GM12878 (cell line): Measurements from ENCODE around the gene CMSS1. TPM values are rescaled to one million over a fixed set of nuclear protein-coding genes. Genes with fewer than 3 reads are reported as not detected.

Source experiments
- ATAC-seq: fragments of 200-7000 bp; cut with Tn5 transposase; 3 replicates; pipeline ENCODE4 v1.9.1; 2020; ENCODE audit warnings: mild to moderate bottlenecking, moderate library complexity
- BruUV-seq: library from RNA; stranded (reverse); fragments of 400-500 nt; replicated peaks from 2 replicates; lab custom pipeline; 2021; lab: Mats Ljungman, UMichigan
- CTCF ChIA-PET: fragments of 300-600 bp; sonication (Branson Sonifier 250); formaldehyde crosslinking; extraction: SDS; loops from one replicate; lab custom pipeline; 2021; ENCODE audit warnings: inconsistent platforms; lab: Yijun Ruan, JAX
- POLR2A ChIA-PET: fragments of 350-600 bp; formaldehyde crosslinking; extraction: SDS; loops from one replicate; lab custom pipeline; 2021; ENCODE audit warnings: inconsistent platforms; lab: Charles Lee
- RAD21 ChIA-PET: fragments of 300-600 bp; sonication (Branson Sonifier 250); formaldehyde crosslinking; loops from one replicate; lab custom pipeline; 2023; ENCODE audit warnings: antibody characterized with exemption; ENCODE audit not compliant: unreplicated experiment; lab: Charles Lee
- SMC1A ChIA-PET: fragments of 300-600 bp; sonication (Branson Sonifier 250); formaldehyde crosslinking; loops from one replicate; lab custom pipeline; 2023; ENCODE audit not compliant: unreplicated experiment, uncharacterized antibody; lab: Charles Lee
- DNase-seq: peaks from one replicate; pipeline ENCODE4 v3.0.0-alpha.2; 2011; ENCODE audit warnings: low read depth, low spot score
- FAIRE-seq: peaks from 3 replicates; lab custom pipeline; 2011; peaks lifted over from hg19 to GRCh38; lab: Jason Lieb, UNC
- H2AFZ ChIP-seq: 2 replicates; pipeline ENCODE4 v1.6.0; 2011; ENCODE audit warnings: low read depth, low read length, control low read depth; ENCODE audit not compliant: control insufficient read depth
- H3K27ac ChIP-seq: 2 replicates; pipeline ENCODE4 v1.5.1; 2011; ENCODE audit warnings: control low read depth; ENCODE audit not compliant: control insufficient read depth, insufficient read depth
- H3K27me3 ChIP-seq, 2 experiments: replicated peaks in 1 of 2; 2 replicates each; pipeline versions ENCODE4 v1.6.0 to v1.6.1; 2011; ENCODE audit warnings: low read length in 1 of 2; ENCODE audit not compliant: control insufficient read depth in 2 of 2, insufficient read depth in 2 of 2
- H3K36me3 ChIP-seq, 2 experiments: 2 replicates each; pipeline ENCODE4 v1.5.1; 2011; ENCODE audit warnings: low read length in 1 of 2; ENCODE audit not compliant: control insufficient read depth in 2 of 2, insufficient read depth in 2 of 2
- H3K4me1 ChIP-seq: 2 replicates; pipeline ENCODE4 v1.6.1; 2011; ENCODE audit warnings: mild to moderate bottlenecking, low read length, moderate library complexity, mixed read lengths; ENCODE audit not compliant: control insufficient read depth, insufficient read depth
- H3K4me2 ChIP-seq: 2 replicates; pipeline ENCODE4 v1.6.0; 2011; ENCODE audit warnings: control low read depth; ENCODE audit not compliant: control insufficient read depth, insufficient read depth
- H3K4me3 ChIP-seq: fragments of 200-600 bp; sonication (generic); 2 replicates; pipeline ENCODE4 v1.5.1; 2016
- H3K79me2 ChIP-seq: 2 replicates; pipeline ENCODE4 v1.6.0; 2011; ENCODE audit warnings: low read length; ENCODE audit not compliant: control insufficient read depth, insufficient read depth
- H3K9ac ChIP-seq: 2 replicates; pipeline ENCODE4 v1.8.0; 2011; ENCODE audit warnings: low read length, control low read depth, mixed read lengths; ENCODE audit not compliant: control insufficient read depth, insufficient read depth
- H3K9me3 ChIP-seq: replicated peaks from 3 replicates; pipeline ENCODE4 v1.5.1; 2011; ENCODE audit warnings: mild to moderate bottlenecking, low read length; ENCODE audit not compliant: control insufficient read depth, insufficient read depth
- H4K20me1 ChIP-seq: 2 replicates; pipeline ENCODE4 v1.6.0; 2011; ENCODE audit not compliant: control insufficient read depth, insufficient read depth
- ATF7 ChIP-seq: fragments of 450-650 bp; IDR thresholded peaks from 2 replicates; pipeline ENCODE4 v1.6.1; 2016; ENCODE audit warnings: low read depth, mild to moderate bottlenecking
- BCL3 ChIP-seq: IDR thresholded peaks from 2 replicates; pipeline ENCODE4 v1.6.1; 2011; ENCODE audit warnings: borderline replicate concordance, low read depth, mild to moderate bottlenecking, moderate library complexity, low read length; ENCODE audit not compliant: insufficient read depth, poor library complexity, severe bottlenecking
- BRCA1 ChIP-seq: IDR thresholded peaks from 2 replicates; pipeline ENCODE4 v1.6.1; 2011; ENCODE audit warnings: low read depth, low read length, improper control_type of control experiment
- CBX5 ChIP-seq: sonication (generic); IDR thresholded peaks from 2 replicates; pipeline ENCODE4 v1.6.1; 2016; ENCODE audit warnings: low read depth, moderate library complexity, mild to moderate bottlenecking, inconsistent platforms
- CREB1 ChIP-seq: IDR thresholded peaks from 2 replicates; pipeline ENCODE4 v1.6.1; 2012; ENCODE audit warnings: low read depth, mild to moderate bottlenecking, inconsistent platforms
- CREM ChIP-seq: IDR thresholded peaks from 2 replicates; pipeline ENCODE4 v1.6.1; 2014; ENCODE audit warnings: antibody characterized with exemption, low read depth
- EED ChIP-seq: sonication (generic); IDR thresholded peaks from 2 replicates; pipeline ENCODE4 v1.6.1; 2016; ENCODE audit warnings: antibody characterized with exemption, low read depth
- EP300 ChIP-seq, 2 experiments: fragments of 150-350 bp in 1 of 2; IDR thresholded peaks; 2 replicates each; pipeline ENCODE4 v1.6.1; 2011 to 2012; ENCODE audit warnings: low read depth in 2 of 2, low read length in 2 of 2, borderline replicate concordance in 1 of 2, improper control_type of control experiment in 1 of 2, inconsistent platforms in 1 of 2; ENCODE audit not compliant: control insufficient read depth in 1 of 2
- ETV6 ChIP-seq, 2 experiments: fragments of 450-650 bp in 1 of 2; IDR thresholded peaks in 1 of 2; conservative IDR thresholded peaks in 1 of 2; 2 replicates each; pipeline ENCODE4 v1.6.1; 2014; ENCODE audit warnings: antibody characterized with exemption in 1 of 2, borderline replicate concordance in 1 of 2, low read depth in 1 of 2, mild to moderate bottlenecking in 1 of 2, moderate library complexity in 1 of 2
- HDAC2 ChIP-seq: fragments of 200-600 bp; sonication (generic); IDR thresholded peaks from 2 replicates; pipeline ENCODE4 v1.6.1; 2017
- IKZF2 ChIP-seq, 2 experiments: fragments of 450-650 bp; IDR thresholded peaks; 2 replicates each; pipeline ENCODE4 v1.6.1; 2017; ENCODE audit warnings: mild to moderate bottlenecking in 2 of 2, moderate library complexity in 2 of 2
- JUNB ChIP-seq: IDR thresholded peaks from 2 replicates; pipeline ENCODE4 v1.6.1; 2016; ENCODE audit warnings: antibody characterized with exemption, mild to moderate bottlenecking
- NFIC ChIP-seq: IDR thresholded peaks from 2 replicates; pipeline ENCODE4 v1.6.1; 2012; ENCODE audit warnings: low read depth, mild to moderate bottlenecking, inconsistent platforms, low read length, moderate library complexity
- RELA ChIP-seq: fragments of 450-650 bp; IDR thresholded peaks from 2 replicates; pipeline ENCODE4 v1.8.0; 2014; ENCODE audit warnings: borderline replicate concordance; ENCODE audit not compliant: partially characterized antibody
- SIN3A ChIP-seq: IDR thresholded peaks from 2 replicates; pipeline ENCODE4 v1.6.1; 2012; ENCODE audit warnings: low read depth, low read length, improper control_type of control experiment
- WGBS: methylation state at CpG from one replicate; pipeline ENCODE4 v1.1.6; 2016; ENCODE audit warnings: low lambda C conversion rate; ENCODE audit not compliant: insufficient replicate concordance, insufficient coverage; ENCODE audit errors: missing lambda C conversion rate; 5-methylcytosine and 5-hydroxymethylcytosine counted together
- in situ Hi-C: fragments of 300-500 bp; cut with MboI; formaldehyde crosslinking; loops from 9 replicates; pipeline ENCODE4 v1.14.3; 2018; ENCODE audit warnings: mixed read lengths
- intact Hi-C: fragments of 100-400 bp; cut with micrococcal nuclease; formaldehyde crosslinking; loops from one replicate; pipeline ENCODE4 v1.14.2; 2022; ENCODE audit not compliant: unreplicated experiment
- polyA plus RNA-seq, 11 experiments: library from polyadenylated mRNA; depleted of rRNA in 4 of 11; unstranded in 6 of 11; stranded (reverse) in 5 of 11; fragments of >200 nt; fragmentation: Nextera tagmentation in 4 of 11; fragmentation: Illumina TruSeq in 1 of 11; extraction: Ambion mirVana in 4 of 11; extraction: Trizol in 1 of 11; gene quantifications; 1 replicate in 1 of 11; 2 replicates in 10 of 11; pipeline versions ENCODE4 v1.2.1 to v1.2.3, GENCODE V29; 2011 to 2016; ENCODE audit warnings: inconsistent platforms in 2 of 11, missing spikeins in 2 of 11, low read depth in 1 of 11
- total RNA-seq, 4 experiments: library from RNA; depleted of rRNA in 3 of 4; stranded (reverse); fragments of >200 nt in 3 of 4; fragmentation: Illumina TruSeq in 1 of 4; extraction: Trizol in 1 of 4; gene quantifications; 2 replicates each; pipeline versions ENCODE4 v1.2.1 to v1.2.3, GENCODE V29; 2013 to 2021
- TF ChIP-seq, protein P1 (sequence below): IDR thresholded peaks from 2 replicates; pipeline ENCODE4 v1.6.1; 2012; ENCODE audit warnings: low read length, inconsistent platforms
- TF ChIP-seq, protein P2 (sequence below): IDR thresholded peaks from 2 replicates; pipeline ENCODE4 v1.6.1; 2011; ENCODE audit warnings: borderline replicate concordance, low read depth, mild to moderate bottlenecking, moderate library complexity, mixed read lengths, low read length; ENCODE audit not compliant: insufficient read depth; ENCODE audit errors: extremely low read length
- TF ChIP-seq, protein P3 (sequence below): fragments of 450-650 bp; IDR thresholded peaks from 2 replicates; pipeline ENCODE4 v1.6.1; 2017; ENCODE audit warnings: mild to moderate bottlenecking, low read depth, inconsistent platforms; ENCODE audit not compliant: poor library complexity, severe bottlenecking

CMSS1 gene
- total and polyA plus RNA-seq, 10 of the 15 experiments (the other 5 are each of a cell fraction or from before 2014, with no cell fraction given): 31.0 to 118 (median 70.1) TPM

DNA sequence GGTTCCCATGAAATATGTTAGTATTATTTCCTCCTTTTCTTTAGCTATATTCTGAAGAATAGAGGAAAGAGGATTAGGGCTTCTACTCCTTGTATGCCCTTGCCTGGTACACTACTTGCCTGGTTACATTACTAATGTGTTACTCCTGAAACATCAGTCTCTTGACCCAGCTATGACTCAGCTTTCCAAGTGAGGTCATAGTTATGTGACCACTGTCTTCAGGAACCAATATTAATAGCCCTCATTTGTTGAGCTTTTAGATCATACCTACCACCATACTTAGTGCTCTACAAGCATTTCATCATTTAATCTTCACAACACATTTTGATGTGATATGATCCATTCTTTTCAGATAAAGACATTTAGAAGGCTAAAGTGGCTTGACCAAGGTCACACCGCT, 60.3 kb downstream of the CMSS1 start:
- Histone ChIP-seq H3K36me3 (no peaks in the 10 kb centered on the region), H3K4me3 (no peak overlapping the region), H4K20me1 (no peaks in the 10 kb centered on the region), H3K9me3 (no peaks in the 10 kb centered on the region), H3K4me2 (no peak overlapping the region), H3K27me3 (no peaks in the 10 kb centered on the region), H3K9ac (no peak overlapping the region), H3K4me1 (peaks cover 7% of the 10 kb centered on the region), H3K27ac (no peak overlapping the region), H2AFZ (no peak overlapping the region), H3K79me2 (peaks cover 11% of the 10 kb centered on the region)
- ChIA-PET CTCF (interaction anchor here (0.6 to 1.5 kb wide), 3 partner anchors 12 to 34 kb away, joined by 3 to 5 read pairs (median 4); no protein-coding TSS in a partner anchor), SMC1A (interaction anchor here (0.7 to 1.8 kb wide), 7 partner anchors 8 to 61 kb away, joined by 3 to 9 read pairs (median 3); no protein-coding TSS in a partner anchor), POLR2A (interaction anchor here (1.3 kb wide), 1 partner anchor 11 kb away, joined by 9 read pairs; no protein-coding TSS in a partner anchor), RAD21 (interaction anchor here (1.2 to 1.8 kb wide), 2 partner anchors 10 to 376 kb away, joined by 3 to 8 read pairs; no protein-coding TSS in a partner anchor)
- peak; percentile 73 for ATAC-seq
- FAIRE-seq: peak; percentile 35
- in situ Hi-C loops: no loop called here
- DNase-seq: no peak
- BruUV-seq: no TSS peak
- 92% methylated on average over 1 of the region's 1 CpG for WGBS
- intact Hi-C loops: no loop called here
- peak; percentile 81 for TF ChIP-seq ATF7
- TF ChIP-seq CREM: peak; percentile 89
- no peak for TF ChIP-seq RELA
- peak; percentile 57; the same call in 1 of the 2 replicates for TF ChIP-seq EED
- TF ChIP-seq BRCA1: no peak
- TF ChIP-seq SIN3A: no peak
- TF ChIP-seq CREB1: peak; percentile 91
- TF ChIP-seq JUNB: peak; percentile 78
- no peak for TF ChIP-seq CBX5
- TF ChIP-seq ETV6 (conservative IDR thresholded peaks at IDR 0.05 in 1 of 2, IDR thresholded peaks at IDR 0.05 in 1 of 2; ENCODE audit: borderline replicate concordance in 1 of 2, low read depth in 1 of 2): 0 out of 4 replicates have a peak, but pooled peaks of 1 of the 2 experiments have one; percentile 13
- TF ChIP-seq EP300 (IDR thresholded peaks at IDR 0.05; ENCODE audit: borderline replicate concordance in 1 of 2, control insufficient read depth in 1 of 2, low read depth in 2 of 2, low read length in 2 of 2): peak in 1 of 2 experiments; percentile 52; a peak in 1 of 4 replicates
- no peak for TF ChIP-seq HDAC2
- TF ChIP-seq NFIC: peak; percentile 51; the same call in 1 of the 2 replicates
- TF ChIP-seq, protein P1, sequence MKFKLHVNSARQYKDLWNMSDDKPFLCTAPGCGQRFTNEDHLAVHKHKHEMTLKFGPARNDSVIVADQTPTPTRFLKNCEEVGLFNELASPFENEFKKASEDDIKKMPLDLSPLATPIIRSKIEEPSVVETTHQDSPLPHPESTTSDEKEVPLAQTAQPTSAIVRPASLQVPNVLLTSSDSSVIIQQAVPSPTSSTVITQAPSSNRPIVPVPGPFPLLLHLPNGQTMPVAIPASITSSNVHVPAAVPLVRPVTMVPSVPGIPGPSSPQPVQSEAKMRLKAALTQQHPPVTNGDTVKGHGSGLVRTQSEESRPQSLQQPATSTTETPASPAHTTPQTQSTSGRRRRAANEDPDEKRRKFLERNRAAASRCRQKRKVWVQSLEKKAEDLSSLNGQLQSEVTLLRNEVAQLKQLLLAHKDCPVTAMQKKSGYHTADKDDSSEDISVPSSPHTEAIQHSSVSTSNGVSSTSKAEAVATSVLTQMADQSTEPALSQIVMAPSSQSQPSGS: peak; percentile 31; the same call in 1 of the 2 replicates
- TF ChIP-seq, protein P2, sequence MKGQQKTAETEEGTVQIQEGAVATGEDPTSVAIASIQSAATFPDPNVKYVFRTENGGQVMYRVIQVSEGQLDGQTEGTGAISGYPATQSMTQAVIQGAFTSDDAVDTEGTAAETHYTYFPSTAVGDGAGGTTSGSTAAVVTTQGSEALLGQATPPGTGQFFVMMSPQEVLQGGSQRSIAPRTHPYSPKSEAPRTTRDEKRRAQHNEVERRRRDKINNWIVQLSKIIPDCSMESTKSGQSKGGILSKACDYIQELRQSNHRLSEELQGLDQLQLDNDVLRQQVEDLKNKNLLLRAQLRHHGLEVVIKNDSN: no peak
- TF ChIP-seq, protein P3, sequence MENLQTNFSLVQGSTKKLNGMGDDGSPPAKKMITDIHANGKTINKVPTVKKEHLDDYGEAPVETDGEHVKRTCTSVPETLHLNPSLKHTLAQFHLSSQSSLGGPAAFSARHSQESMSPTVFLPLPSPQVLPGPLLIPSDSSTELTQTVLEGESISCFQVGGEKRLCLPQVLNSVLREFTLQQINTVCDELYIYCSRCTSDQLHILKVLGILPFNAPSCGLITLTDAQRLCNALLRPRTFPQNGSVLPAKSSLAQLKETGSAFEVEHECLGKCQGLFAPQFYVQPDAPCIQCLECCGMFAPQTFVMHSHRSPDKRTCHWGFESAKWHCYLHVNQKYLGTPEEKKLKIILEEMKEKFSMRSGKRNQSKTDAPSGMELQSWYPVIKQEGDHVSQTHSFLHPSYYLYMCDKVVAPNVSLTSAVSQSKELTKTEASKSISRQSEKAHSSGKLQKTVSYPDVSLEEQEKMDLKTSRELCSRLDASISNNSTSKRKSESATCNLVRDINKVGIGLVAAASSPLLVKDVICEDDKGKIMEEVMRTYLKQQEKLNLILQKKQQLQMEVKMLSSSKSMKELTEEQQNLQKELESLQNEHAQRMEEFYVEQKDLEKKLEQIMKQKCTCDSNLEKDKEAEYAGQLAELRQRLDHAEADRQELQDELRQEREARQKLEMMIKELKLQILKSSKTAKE: no peak
- TF ChIP-seq IKZF2 (IDR thresholded peaks at IDR 0.05): peak; percentile 26 to 54; a peak in 3 of 4 replicates
- TF ChIP-seq BCL3: peak; percentile 30
